Left ventricle myocardium inferior (tissue), 1 donor: ENCODE results near the gene DAPK1. TPM values are rescaled to one million over a fixed set of nuclear protein-coding genes. Genes with fewer than 3 reads are reported as not detected.

Experiments
- DNase-seq: peaks from one replicate; pipeline ENCODE4 v3.0.0-alpha.2; 2020
- H3K27ac ChIP-seq: fragments of 200-600 bp; replicated peaks from 2 replicates; pipeline ENCODE4 v1.8.0; 2021
- H3K27me3 ChIP-seq: fragments of 200-600 bp; 2 replicates; pipeline ENCODE4 v1.8.0; 2021; ENCODE audit warnings: low read depth
- H3K36me3 ChIP-seq: fragments of 200-600 bp; 2 replicates; pipeline ENCODE4 v1.8.0; 2021
- H3K4me1 ChIP-seq: fragments of 200-600 bp; 2 replicates; pipeline ENCODE4 v1.8.0; 2021
- H3K4me3 ChIP-seq: fragments of 200-600 bp; 2 replicates; pipeline ENCODE4 v1.8.0; 2021; ENCODE audit warnings: mild to moderate bottlenecking, moderate library complexity
- H3K9me3 ChIP-seq: fragments of 200-600 bp; replicated peaks from 2 replicates; pipeline ENCODE4 v1.8.0; 2021
- intact Hi-C: fragments of 100-400 bp; cut with micrococcal nuclease; formaldehyde crosslinking; loops from one replicate; pipeline ENCODE4 v1.11.0; 2022
- long read RNA-seq: library from polyadenylated mRNA; unstranded; transcript quantifications from one replicate; pipeline ENCODE4 v2.0.0, GENCODE V29; 2021
- total RNA-seq: library from RNA; stranded (reverse); fragmentation: NEBNext Ultra II Directional; extraction: Animal tissue kit (Norgen Biotek cat#: 25700); gene quantifications from one replicate; pipeline ENCODE4 v1.2.1, GENCODE V29; 2021
- TF ChIP-seq, protein P1 (sequence below): fragments of 200-600 bp; IDR thresholded peaks from 2 replicates; pipeline ENCODE4 v1.8.0; 2021; ENCODE audit warnings: antibody characterized with exemption, mild to moderate bottlenecking, borderline replicate concordance
- donor health status: DM: no; HTN: yes; CAD: no; lungs with severe emphysema.

The DAPK1 gene
- total RNA-seq = 5.5 TPM
- long read RNA-seq = 0 reads

- H3K36me3 ChIP-seq = no peaks in the 10 kb centered on the region
- peaks cover 21% of the 10 kb centered on the region for H3K4me1 ChIP-seq
- H3K27me3 ChIP-seq = peaks cover 59% of the 10 kb centered on the region
- intact Hi-C loops = no loop called here
- peak within 1 kb of the TSS; percentile 78 for H3K4me3 ChIP-seq
- TF ChIP-seq, protein P1, sequence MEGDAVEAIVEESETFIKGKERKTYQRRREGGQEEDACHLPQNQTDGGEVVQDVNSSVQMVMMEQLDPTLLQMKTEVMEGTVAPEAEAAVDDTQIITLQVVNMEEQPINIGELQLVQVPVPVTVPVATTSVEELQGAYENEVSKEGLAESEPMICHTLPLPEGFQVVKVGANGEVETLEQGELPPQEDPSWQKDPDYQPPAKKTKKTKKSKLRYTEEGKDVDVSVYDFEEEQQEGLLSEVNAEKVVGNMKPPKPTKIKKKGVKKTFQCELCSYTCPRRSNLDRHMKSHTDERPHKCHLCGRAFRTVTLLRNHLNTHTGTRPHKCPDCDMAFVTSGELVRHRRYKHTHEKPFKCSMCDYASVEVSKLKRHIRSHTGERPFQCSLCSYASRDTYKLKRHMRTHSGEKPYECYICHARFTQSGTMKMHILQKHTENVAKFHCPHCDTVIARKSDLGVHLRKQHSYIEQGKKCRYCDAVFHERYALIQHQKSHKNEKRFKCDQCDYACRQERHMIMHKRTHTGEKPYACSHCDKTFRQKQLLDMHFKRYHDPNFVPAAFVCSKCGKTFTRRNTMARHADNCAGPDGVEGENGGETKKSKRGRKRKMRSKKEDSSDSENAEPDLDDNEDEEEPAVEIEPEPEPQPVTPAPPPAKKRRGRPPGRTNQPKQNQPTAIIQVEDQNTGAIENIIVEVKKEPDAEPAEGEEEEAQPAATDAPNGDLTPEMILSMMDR = no peak
- H3K27ac ChIP-seq = peak within 1 kb of the TSS; percentile 53
- peak; percentile 58 for DNase-seq
- H3K9me3 ChIP-seq = no peaks in the 10 kb centered on the region
Observed at GRCh38 chr9:87497604-87498045, at the start of gene DAPK1. DAPK1 (plus strand) TSS chr9:87497867; CDS start chr9:87499078, 1,211 bp downstream.

DNA sequence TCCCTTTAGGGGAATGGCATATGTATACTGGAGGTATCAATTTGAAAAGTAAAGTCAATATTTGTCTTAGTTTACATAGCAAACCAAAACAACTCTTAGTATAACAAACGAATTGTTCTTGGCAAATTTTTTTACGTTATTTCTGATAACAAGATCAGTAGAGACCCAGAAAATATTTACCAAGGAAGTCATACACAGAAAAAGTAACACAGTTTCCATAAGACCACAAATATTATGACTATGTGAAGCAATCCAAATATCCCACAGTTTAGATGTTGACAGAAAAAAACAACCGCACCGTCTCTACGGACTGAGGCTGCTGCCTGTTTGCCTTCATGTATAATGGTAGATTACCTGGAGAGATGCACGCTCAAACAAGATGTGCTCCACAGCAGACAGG lies 46.5 kb upstream of the DAPK1 start:
- intact Hi-C loops = no loop called here
- Histone ChIP-seq H3K27ac (no peak overlapping the region), H3K4me1 (no peaks in the 10 kb centered on the region), H3K36me3 (no peaks in the 10 kb centered on the region), H3K27me3 (peaks cover 4% of the 10 kb centered on the region), H3K4me3 (no peak overlapping the region), H3K9me3 (peaks cover 10% of the 10 kb centered on the region)
- DNase-seq = no peak
- TF ChIP-seq, protein P1 = no peak

- intact Hi-C loops = no loop called here
- TF ChIP-seq, protein P1 = no peak
- Histone ChIP-seq H3K4me3 (no peak overlapping the region), H3K4me1 (no peaks in the 10 kb centered on the region), H3K36me3 (no peaks in the 10 kb centered on the region), H3K27ac (no peak overlapping the region), H3K27me3 (peaks cover 4% of the 10 kb centered on the region), H3K9me3 (peaks cover 10% of the 10 kb centered on the region)
- DNase-seq = no peak
Observed at GRCh38 chr9:87455407-87455806, 42.3 kb upstream of the DAPK1 start.

- no peaks in the 10 kb centered on the region for H3K9me3 ChIP-seq
- no peak overlapping the region for H3K4me3 ChIP-seq
- no peak for DNase-seq
- no peaks in the 10 kb centered on the region for H3K36me3 ChIP-seq
- no peaks in the 10 kb centered on the region for H3K4me1 ChIP-seq
- H3K27me3 ChIP-seq = no peaks in the 10 kb centered on the region
- H3K27ac ChIP-seq = no peak overlapping the region
- TF ChIP-seq, protein P1 = no peak
- intact Hi-C loops = loop anchor here (10.0 kb wide), 1 partner anchor 54 kb away; no protein-coding TSS in a partner anchor
Observed at GRCh38 chr9:87461256-87461655, 36.4 kb upstream of the DAPK1 start.

DNA sequence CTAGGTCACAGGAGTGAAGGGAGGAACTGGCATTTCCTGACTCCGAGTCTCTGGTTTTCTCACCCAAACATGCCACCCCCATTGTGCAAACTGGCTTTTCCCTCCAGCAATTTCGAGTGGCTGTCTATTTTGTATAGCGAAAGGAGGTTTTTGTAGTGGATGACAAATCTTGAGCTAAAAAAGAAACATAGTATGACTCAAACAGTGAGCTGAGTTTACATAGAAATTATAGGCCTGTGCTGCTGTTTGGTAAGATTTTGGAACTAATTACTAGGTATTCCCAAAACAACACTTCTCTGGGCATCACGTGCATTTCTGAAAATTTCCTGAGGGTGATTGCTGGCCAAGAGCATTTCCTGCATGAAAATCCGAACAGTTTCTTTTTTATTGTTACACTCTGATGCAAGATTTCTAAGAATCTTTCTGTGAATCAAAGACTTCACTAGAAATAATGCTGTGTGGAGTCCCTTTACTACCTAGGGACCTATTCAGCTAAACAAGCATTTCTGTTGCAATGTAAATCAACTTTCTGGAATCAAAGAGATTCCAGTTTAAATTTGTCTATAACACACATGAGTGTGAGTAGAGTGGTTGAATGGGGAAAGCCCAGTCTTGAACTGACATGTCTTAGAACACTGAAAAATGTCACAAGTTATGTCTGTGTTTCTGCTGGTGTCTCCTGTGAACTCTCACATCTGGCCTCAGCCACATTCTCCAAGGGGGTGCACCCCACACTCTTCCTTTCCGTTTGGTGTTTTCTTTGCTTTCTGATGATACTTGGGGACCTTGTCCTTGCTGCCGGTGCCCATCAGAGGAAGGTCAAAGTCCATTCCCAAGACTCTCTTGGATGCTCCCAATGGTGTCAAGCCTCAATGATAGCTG lies 33.3 kb upstream of the DAPK1 start:
- TF ChIP-seq, protein P1 = no peak
- Histone ChIP-seq H3K36me3 (no peaks in the 10 kb centered on the region), H3K9me3 (no peaks in the 10 kb centered on the region), H3K4me1 (no peaks in the 10 kb centered on the region), H3K27me3 (no peaks in the 10 kb centered on the region), H3K27ac (no peak overlapping the region), H3K4me3 (no peak overlapping the region)
- intact Hi-C loops = loop anchor here (10.0 kb wide), 1 partner anchor 50 kb away; no protein-coding TSS in a partner anchor
- DNase-seq = no peak
